HG03520 (cell line): ENCODE measurements around the gene PSME4.

ENCODE experiments used
- ATAC-seq: cut with Tn5 transposase; IDR thresholded peaks from one replicate; pipeline ENCODE4 v1.9.1; 2021; ENCODE audit warnings: mild to moderate bottlenecking, moderate library complexity; ENCODE audit not compliant: unreplicated experiment

The PSME4 gene

GRCh38 chr2:53970724-53971602, at the start of gene PSME4:
PSME4 (minus strand) TSS chr2:53970993; CDS start chr2:53970784, 209 bp downstream.
- ATAC-seq = peak; percentile 88

- ATAC-seq = no peak
These were observed 45.3 kb upstream of the PSME4 start for GRCh38 chr2:54015798-54016699.

GRCh38 chr2:54013996-54014395, 43.2 kb upstream of the PSME4 start:
- no peak for ATAC-seq

GRCh38 chr2:54012538-54013141, 41.8 kb upstream of the PSME4 start:
- ATAC-seq = no peak

GRCh38 chr2:54009549-54009948, 38.8 kb upstream of the PSME4 start:
- no peak for ATAC-seq

- no peak for ATAC-seq
These were observed 37.6 kb upstream of the PSME4 start for GRCh38 chr2:54008439-54008838.

GRCh38 chr2:54000524-54000923, 29.7 kb upstream of the PSME4 start:
- ATAC-seq = no peak

- no peak for ATAC-seq
These were observed 29.3 kb upstream of the PSME4 start for GRCh38 chr2:54000122-54000521.

- no peak for ATAC-seq
These were observed 28.0 kb upstream of the PSME4 start for GRCh38 chr2:53998834-53999233.

GRCh38 chr2:53994818-53995808, 24.3 kb upstream of the PSME4 start:
- ATAC-seq = peak; percentile 61

- no peak for ATAC-seq
These were observed 21.2 kb upstream of the PSME4 start for GRCh38 chr2:53991948-53992347.

GRCh38 chr2:53989210-53989862, 18.5 kb upstream of the PSME4 start:
- no peak for ATAC-seq

- ATAC-seq = no peak
These were observed 16.6 kb upstream of the PSME4 start for GRCh38 chr2:53987336-53987921.

- ATAC-seq = no peak
These were observed 14.9 kb upstream of the PSME4 start for GRCh38 chr2:53985646-53986045.

- ATAC-seq = peak; percentile 26
These were observed 647 bp downstream of the PSME4 start for GRCh38 chr2:53969968-53970723.

GRCh38 chr2:53969285-53969967, 1.4 kb downstream of the PSME4 start:
- ATAC-seq = no peak

GRCh38 chr2:53964987-53965687, 5.7 kb downstream of the PSME4 start:
- no peak for ATAC-seq
